Endothelial cell of umbilical vein (primary cell): Measurements from ENCODE around the gene SLF1.

ENCODE experiments used
- CTCF ChIP-seq, 2 donors: IDR thresholded peaks; 1 replicate in 1 of 2; 2 replicates in 1 of 2; pipeline ENCODE4 v1.5.1; 2011; ENCODE audit warnings: low read length in 2 of 2, mild to moderate bottlenecking in 2 of 2, moderate library complexity in 2 of 2, control low read depth in 1 of 2, inconsistent platforms in 1 of 2, low read depth in 1 of 2; ENCODE audit not compliant: insufficient read depth in 1 of 2; ENCODE audit errors: extremely low read depth in 1 of 2
- EZH2 ChIP-seq: IDR thresholded peaks from 2 replicates; pipeline ENCODE4 v1.6.1; 2012; ENCODE audit warnings: borderline replicate concordance, low read depth, mild to moderate bottlenecking, moderate library complexity, low read length, inconsistent platforms; ENCODE audit not compliant: severe bottlenecking

GRCh38 chr5:94693043-94693822, 74.8 kb downstream of the SLF1 start:
- TF ChIP-seq CTCF (IDR thresholded peaks at IDR 0.05; ENCODE audit: extremely low read depth in 1 of 2, insufficient read depth in 1 of 2, low read depth in 1 of 2, low read length in 2 of 2) (peak; percentile 13 to 19), EZH2 (no peak)
